HG03457 (cell line): ENCODE data around the gene SVOPL.
"Not testable (repeated sequence)": the region's sequence is repeated elsewhere in the genome, so short reads cannot be mapped to it uniquely, and the experiment has no call there.

Source experiments
- ATAC-seq: cut with Tn5 transposase; IDR thresholded peaks from one replicate; pipeline ENCODE4 v1.9.1; 2021; ENCODE audit warnings: moderate number of reproducible peaks; ENCODE audit not compliant: unreplicated experiment

Gene SVOPL

DNA sequence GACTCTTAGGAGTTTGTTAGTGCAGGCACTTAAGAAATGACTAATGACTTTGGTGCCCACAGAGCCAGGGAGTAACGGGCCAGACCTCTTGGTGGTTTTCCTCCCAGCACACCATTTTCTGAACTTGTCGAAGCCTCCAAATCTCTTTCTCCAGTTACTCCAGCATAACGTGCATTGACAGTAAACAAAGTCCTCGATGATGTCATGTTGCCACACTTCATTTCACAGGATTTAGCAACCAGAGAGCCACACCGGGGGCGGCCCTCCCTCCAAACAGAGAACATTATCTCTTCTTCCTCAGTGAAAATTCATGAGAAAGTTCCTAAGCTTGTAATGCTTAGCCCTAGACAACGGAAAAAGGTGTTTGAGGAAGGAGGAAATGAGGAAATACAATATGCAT is 4.0 kb upstream of the SVOPL start:
- no peak for ATAC-seq

DNA sequence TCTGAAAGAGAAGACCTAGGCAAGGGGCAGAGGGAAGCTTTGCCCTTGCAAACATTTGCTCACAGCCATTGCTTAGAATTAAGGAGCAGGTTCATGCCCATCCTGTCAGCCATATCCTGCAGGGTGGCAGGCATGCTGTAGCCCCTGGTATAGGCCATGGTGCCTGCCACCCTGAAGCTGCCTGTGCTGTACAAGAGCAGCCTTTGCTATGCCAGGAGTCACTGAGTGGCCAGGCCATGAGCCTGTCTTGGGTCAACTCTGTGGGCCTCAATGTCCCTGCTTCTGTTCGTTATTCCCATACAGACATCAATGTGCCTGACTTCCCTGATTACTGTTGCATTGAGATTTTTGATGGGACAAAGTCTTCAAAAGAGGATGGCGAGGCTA is 368 bp upstream of the SVOPL start:
- ATAC-seq: no peak

DNA sequence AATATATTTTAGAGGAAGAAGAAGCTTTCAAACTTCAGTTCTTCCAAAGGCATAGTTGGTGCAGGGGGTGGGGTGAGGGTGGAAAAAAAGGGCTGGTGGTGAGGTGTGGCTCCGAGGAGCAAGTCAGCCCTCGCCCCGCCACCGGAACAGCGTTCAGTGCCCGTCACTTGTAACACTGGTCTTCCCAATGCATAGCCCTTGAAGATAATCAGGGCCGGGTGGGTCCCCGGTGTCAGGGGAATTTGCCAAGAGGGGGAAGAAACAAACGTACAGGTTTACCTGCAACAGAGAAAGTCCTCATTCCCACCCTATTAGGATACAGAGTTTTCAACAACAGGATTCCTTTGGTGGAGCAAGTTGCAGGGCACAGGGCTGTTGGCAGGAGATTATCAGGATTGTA is 1.5 kb downstream of the SVOPL start:
- ATAC-seq: no peak

DNA sequence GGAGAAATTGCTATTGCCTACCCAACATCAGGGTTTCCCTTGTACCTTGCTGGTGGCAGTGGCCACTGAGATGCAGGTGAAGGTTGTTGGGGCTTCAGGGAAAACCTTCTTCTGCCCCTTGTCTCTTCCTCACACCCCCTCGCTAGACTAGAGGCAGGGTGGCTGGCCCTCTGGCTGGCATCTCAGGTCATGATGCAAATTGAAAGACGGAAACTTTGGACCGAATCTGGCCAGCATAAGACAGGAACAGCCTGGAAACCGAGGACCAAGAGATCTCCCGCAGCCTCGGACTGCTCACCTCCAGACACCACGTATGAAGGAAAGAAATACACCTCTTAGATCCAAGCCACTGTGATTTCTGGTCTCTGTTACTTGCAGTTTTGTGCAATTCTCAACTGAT is 2.9 kb downstream of the SVOPL start:
- no peak for ATAC-seq

DNA sequence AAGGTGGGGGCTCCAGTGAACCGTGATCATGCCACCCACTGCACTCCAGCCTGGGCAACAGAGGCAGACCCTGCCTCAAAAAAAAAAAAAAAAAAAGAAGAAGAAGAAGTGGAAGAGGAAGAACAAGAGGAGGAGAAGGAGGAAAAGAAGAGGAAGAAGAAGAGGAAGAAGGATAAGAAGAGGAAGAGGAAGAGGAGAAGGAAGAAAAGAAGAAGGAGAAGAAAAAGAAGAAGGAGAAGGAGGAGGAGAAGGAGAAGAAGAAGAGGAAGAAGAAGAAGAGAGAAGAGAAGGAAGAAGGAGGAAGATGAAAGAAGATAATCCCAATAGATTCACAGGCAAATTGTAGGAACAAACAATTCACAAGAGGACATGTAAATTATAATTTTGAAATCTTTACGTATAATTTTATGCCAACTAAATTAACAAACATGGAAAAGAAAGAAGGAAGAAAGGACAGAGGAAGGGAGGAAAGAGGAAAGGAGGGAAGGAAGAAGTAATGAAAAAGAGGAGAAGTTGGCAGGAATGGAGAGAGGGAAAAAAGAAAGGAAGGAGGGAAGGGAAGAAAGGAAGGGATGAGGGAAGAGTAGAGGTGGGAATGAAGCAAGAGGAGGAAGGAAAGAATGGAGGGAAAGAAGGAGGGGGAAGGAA is 3.5 kb downstream of the SVOPL start:
- no peak for ATAC-seq

DNA sequence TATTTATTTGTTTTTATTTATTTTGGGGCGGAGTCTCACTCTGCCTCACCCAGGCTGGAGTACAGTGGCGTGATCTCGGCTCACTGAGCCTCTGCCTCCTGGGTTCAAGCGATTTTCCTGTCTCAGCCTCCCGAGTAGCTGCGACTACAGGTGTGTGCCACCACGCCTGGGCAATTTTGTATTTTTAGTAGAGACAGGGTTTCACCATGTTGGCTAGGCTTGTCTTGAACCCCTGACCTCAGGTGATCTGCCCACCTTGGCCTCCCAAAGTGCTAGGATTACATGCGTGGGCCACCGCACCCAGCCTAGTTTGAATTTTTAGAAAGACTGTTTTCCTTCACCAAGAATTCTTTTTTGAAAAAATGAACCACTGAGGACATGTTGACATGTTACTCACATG is 5.4 kb downstream of the SVOPL start:
- not testable (repeated sequence) for ATAC-seq

DNA sequence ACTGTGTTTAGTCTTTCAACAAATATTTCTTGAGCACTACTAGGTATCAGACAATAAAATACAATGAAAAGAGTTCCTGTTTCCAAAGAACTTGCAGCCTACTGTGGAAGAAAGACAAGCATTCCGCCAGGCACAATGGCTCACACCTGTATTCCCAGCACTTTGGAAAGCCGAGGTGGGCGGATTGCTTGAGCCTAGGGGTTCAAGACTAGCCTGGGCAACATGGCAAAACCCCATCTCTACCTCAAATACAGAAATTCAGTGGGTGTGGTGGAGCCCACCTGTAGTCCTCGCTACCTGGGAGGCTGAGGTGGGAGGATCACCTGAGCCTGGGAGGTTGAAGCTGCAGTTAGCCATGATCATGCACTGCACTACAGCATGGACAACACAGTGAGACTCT is 6.1 kb downstream of the SVOPL start:
- ATAC-seq: no peak

DNA sequence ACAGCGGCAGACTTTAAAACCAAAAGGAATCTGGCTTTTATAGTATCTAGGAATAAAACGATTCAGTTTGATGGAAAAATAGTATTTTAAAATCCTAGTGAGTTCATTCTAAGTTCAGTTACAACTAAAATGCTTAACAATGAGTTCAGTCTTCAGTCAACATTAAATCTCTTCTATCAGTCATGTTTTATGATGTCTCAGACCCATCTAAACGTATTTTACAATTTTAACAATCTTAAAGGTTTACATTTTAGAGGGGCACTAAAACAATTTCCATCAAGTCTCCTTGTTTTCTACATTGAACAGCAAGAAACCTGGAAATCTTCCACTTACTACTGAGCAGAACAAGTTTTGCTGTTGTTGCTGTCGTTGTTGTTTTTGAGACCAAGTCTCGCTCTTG is 10.0 kb downstream of the SVOPL start:
- no peak for ATAC-seq

DNA sequence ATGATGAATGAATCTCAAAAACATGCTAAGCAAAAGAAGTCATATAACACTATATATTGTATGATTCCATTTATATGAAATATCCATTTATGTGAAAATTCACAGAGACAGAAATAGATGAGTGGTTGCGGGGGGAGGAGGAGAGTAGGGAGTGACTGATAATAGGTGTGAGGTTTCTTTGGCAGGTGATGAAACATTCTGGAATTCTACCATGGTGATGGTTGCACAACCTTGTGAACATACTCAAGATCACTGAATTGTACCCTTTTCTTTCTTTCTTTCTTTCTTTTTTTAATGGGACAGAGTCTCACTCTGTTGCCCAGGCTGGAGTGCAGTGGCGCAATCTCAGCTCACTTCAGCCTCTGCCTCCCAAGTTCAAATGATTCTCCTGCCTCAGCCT is 10.7 kb downstream of the SVOPL start:
- ATAC-seq: no peak

DNA sequence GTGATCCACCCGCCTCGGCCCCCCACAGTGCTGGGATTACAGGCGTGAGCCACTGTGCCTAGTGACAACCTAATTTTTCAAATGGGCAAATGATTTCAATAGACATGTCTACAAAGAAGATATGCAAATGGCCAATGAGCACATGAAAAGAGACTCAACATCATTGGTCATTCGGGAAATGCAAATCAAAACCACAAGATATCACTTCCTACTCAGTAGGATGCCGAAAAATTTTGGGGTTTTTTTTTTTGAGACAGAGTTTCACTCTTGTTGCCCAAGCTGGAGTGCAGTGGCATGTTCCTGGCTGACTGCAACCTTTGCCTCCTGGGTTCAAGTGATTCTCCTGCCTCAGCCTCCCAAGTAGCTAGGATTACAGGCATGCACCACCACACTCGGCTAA is 13.1 kb downstream of the SVOPL start:
- not testable (repeated sequence) for ATAC-seq

DNA sequence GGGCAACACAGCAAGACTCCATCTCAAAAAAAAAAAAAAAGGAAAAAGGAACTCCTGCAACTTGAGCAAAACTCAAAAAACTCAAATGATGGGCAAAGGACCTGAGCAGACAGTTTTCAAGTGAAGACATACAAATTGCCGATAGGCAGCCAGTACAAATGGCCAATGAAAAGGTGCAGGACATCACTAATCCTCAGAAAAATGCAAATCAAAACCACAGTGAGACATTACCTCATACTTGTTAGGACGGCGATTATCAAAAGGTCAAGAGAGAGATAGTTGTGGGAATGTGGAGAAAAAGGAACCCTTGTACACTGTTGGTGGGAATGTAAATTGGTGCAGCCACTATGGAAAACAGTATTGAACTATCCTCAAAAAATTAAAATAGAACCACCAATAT is 16.8 kb downstream of the SVOPL start:
- ATAC-seq: no peak

DNA sequence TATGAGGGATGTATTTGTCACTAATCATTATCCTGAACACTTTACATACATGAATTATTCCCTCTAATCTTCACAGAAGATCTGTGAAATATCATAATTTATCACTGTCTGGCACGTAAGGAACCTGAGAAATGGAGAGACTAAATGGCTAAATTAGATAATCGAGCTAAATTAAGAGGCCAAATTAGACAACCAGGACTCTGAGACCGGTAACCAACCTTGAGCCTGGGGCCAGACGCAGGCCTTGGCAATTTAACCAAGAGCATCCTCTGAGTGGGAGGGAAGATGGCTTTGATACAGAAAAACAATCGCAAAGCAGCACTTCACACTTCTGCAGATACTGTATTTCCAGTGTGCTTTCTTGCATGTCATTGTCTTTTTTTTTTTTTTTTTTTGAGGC is 21.4 kb downstream of the SVOPL start:
- ATAC-seq: no peak

DNA sequence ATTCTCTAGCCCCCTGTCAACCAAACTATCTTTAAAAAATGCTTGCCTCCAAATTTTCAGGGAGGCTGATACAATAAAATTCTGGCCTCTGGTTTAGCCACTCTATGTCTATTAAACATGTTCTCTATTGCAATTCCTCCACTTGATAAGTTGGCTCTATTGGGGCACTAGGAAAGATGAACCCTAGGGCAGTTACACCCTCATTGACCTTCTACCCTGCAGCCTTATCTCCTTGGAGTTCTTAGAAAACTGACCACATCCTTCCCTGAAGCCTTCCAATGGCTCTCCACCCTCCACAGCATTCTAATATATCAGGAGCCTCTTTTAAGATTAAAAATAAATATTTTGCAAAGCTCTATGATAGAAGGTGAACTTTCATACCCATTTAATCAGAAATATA is 30.6 kb downstream of the SVOPL start:
- no peak for ATAC-seq

DNA sequence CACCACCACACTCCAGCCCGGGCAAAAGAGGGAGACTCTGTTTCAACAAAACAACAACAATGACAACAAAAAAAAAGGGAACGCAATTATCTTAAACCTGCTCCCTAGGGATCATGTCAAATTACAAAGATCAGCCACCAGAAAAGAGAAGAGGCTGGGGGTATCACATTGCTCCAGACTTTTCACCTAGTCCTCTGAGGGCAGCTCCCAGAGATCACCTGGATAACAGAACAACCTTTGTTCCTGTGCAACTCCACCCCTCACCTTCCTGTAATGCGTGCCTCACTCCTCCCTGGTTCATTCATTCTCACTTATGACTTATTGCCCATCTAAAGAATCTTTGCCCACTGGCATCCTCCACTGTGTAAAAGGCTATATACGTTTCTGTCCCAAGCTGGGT is 31.8 kb downstream of the SVOPL start:
- no peak for ATAC-seq

DNA sequence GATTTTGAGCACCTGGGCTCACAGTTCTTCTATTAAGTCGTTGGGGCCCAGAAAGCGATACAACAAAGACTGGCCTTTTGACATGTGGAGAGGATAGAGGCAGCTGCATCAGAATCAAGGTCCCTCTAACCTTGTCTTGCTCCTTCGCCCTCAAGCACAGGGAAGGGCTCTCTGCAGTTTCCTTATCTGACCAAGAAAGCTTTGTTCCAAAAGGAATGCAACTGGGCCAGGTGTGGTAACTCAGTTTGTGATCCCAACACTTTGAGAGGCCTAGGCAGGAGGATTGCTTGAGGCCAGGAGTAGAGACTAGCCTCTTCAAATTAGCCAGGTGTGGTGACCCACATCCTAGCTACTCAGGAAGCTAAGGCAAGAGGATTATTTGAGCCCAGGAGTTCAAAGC is 32.2 kb downstream of the SVOPL start:
- ATAC-seq: no peak

DNA sequence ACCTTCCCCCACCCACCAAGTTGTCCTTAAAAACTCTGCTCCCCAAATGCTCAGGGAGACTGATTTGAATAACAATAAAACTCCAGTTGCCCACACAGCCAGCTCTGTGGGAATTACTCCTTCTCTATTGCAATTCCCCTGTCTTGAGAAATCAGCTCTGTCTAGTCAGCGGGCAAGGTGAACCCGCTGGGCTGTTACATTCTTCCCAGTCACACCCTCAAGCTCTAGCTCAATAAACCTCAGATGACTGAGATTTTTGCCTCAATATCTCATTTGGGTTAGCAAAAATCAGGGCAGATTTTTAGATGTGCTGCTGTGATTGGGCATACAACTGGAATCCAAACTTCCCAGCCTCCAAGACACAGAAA is 32.9 kb downstream of the SVOPL start:
- no peak for ATAC-seq

DNA sequence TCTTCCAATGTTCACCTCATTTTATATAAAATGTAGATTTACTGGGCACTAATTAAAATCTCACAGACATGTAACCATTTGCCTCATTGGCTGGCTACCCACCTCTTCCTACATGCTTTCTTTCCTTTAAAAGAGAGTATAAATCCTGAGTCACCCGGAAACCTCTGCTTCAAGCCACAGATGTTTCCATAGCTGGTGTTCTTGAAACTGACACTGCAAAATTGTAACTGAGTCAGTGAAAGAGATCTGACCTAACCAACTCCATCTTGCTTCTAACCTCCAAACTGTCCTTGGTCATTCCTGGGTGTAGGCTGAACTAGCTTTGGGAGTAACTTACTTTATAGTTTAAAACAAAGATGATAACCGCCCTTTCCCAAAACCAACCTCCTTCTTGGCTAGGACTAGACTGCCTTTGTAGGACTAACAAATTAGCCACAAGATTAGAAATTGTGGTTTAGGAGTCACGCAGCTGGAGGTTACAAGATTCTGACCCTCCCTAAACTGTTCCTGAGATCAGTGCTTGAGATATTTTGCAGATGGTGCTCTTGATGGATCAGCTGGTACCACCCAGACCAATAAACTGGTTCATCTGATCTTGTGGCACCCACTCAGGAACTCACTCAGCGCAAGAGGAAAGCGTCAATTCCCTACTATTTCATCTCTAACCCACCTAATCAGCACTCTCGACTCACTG is 33.5 kb downstream of the SVOPL start:
- no peak for ATAC-seq

DNA sequence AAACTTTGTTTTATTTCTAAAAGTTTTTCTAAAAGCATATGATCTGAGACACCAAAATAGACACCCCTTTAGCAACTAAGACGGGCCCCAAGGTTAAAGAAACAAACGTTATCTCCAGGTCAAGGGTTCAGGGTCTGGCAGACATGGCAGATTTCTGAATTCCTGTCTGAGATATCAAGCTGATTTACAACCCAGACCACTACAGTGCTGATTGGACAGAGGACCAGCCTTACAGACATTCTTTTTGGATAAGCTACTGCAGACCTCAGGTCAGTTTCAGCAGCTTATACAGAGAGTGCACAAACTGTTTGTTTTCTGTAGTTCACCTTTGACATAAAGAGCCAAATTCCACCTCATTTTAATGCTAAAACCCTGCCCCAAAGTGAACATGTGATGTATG is 34.8 kb downstream of the SVOPL start:
- ATAC-seq: no peak

DNA sequence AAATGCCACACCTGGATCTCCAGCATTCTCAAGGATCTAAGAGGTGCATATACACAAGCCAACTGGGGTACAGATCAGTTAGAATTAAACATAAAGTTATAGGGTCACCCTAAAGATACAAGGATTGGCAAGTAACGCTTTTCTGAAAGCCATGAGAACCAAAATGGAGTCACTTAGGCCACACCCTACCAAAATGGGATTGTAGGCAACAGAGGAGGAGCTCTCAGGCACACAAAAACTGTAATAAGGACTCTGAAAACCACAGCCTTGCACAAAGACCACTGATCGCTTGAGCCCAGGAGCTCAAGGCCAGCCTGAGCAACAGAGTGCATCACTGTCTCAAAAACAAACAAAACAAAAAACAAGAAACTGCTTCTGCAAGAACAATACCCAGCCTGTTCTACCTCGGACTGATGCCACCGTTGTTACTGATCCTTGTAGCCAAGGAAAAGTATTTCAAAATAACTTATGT is 35.5 kb downstream of the SVOPL start:
- ATAC-seq: no peak

DNA sequence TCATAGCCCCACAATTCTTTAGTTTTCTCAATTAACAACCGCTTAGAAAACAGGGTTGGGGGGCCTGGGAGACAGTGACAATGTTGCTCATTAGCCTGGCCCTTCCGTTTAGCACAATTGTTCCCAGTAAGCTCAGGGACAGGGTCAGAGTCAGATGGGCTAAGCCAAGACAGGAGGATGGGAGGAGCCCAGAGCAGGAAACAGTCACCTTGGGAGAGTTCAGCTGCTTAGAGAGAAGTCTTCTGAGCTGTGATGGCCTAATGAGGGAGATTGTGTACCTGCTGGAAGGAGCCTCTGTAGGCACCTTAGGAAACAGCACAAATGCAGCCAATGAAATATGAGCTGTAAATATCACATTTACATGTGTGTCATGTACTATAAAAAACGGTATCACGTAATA is 35.9 kb downstream of the SVOPL start:
- no peak for ATAC-seq

DNA sequence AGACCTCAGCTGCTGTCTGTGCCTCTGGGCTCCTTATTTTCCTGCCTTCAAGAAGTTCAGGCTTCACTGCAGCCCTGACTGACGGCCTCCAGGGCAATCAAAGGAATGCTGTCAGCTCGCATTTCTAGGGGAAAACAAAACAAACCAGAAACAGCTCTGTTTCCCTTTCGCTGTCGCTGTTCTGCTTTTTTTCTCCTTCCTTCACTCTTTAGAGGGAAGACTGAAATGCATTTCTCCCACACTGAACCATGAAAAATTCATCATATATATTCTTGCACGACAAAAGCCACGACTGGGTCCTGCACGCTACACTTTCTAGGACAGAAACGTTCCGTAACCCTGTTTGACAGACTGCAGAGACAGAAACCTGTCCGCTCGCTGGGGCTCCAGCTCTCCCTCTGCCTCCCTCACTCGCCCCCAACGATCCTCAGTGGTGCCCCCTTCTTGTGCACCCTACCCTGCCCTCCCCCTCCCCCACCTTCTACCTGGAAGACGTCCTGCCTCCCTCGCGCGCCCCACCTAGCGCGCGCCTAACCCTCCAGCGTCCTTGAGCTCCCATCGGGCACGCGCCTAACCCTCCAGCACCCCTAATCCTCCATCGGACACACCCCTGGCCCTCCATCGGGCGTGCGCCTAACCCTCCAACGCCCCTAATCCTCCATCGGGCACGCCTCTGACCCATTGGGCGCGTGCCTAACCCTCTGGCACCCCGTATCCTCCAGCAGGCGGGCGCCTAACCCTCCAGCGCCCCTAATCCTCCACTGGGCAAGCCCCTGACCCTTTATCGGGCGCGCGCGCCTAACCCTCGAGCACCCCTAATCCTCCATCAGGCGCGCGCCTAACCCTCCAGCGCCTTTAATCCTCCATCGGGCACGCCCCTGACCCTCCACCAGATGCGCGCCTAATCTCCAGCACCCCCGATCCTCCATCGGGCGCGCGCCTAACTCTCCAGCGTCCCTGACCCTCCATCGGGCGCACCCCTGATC is 37.1 kb downstream of the SVOPL start:
- no peak for ATAC-seq

DNA sequence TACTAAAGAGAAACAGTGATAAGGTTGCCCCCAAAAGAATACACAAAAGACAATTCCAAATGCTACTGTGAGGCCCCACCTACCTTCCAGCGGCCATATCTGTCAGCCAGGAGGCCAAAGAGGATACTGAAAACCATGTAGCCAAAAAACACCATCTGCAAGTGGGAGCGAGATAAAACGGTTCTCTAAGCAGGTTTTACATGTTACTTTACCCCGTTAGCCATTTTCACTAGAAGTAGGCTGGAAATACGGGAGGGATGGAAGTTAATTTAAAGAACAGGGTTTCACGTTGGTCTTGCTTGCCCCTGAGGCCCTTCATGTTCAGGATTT is 38.2 kb downstream of the SVOPL start:
- no peak for ATAC-seq
